GM12878 (cell line): ENCODE data around the gene PRRX2.

Source experiments
- CREM ChIP-seq: IDR thresholded peaks from 2 replicates; pipeline ENCODE4 v1.6.1; 2014; ENCODE audit warnings: antibody characterized with exemption, low read depth
- CTCF ChIP-seq, 3 experiments: IDR thresholded peaks in 2 of 3; conservative IDR thresholded peaks in 1 of 3; 2 replicates each; pipeline ENCODE4 v1.5.1; 2011; ENCODE audit warnings: low read depth in 3 of 3, low read length in 3 of 3, mild to moderate bottlenecking in 3 of 3, control low read depth in 2 of 3, moderate library complexity in 2 of 3, inconsistent platforms in 1 of 3, mixed read lengths in 1 of 3; ENCODE audit not compliant: control insufficient read depth in 2 of 3, insufficient read depth in 1 of 3; ENCODE audit errors: extremely low read depth in 1 of 3
- GABPA ChIP-seq: IDR thresholded peaks from 2 replicates; pipeline ENCODE4 v1.6.1; 2014; ENCODE audit warnings: antibody characterized with exemption, low read depth, mild to moderate bottlenecking, inconsistent platforms
- KLF5 ChIP-seq: fragments of 450-650 bp; IDR thresholded peaks from 2 replicates; pipeline ENCODE4 v1.6.1; 2014; ENCODE audit warnings: mild to moderate bottlenecking; ENCODE audit not compliant: partially characterized antibody
- MAX ChIP-seq: IDR thresholded peaks from 2 replicates; pipeline ENCODE4 v1.6.1; 2012; ENCODE audit warnings: low read depth, low read length, improper control_type of control experiment
- NFYB ChIP-seq: IDR thresholded peaks from 2 replicates; pipeline ENCODE4 v1.6.1; 2011; ENCODE audit warnings: low read depth, mild to moderate bottlenecking, low read length, improper control_type of control experiment, moderate library complexity; ENCODE audit not compliant: insufficient read depth
- POLR2A ChIP-seq: IDR thresholded peaks from 2 replicates; pipeline ENCODE4 v1.6.1; 2011; ENCODE audit warnings: low read depth, mild to moderate bottlenecking, low read length
- RAD21 ChIP-seq: IDR thresholded peaks from 2 replicates; pipeline ENCODE4 v1.6.1; 2011; ENCODE audit warnings: mild to moderate bottlenecking, low read depth, low read length, moderate library complexity; ENCODE audit not compliant: insufficient read depth
- SIN3A ChIP-seq: IDR thresholded peaks from 2 replicates; pipeline ENCODE4 v1.6.1; 2012; ENCODE audit warnings: low read depth, low read length, improper control_type of control experiment
- SMARCA5 ChIP-seq: fragments of 450-650 bp; IDR thresholded peaks from 2 replicates; pipeline ENCODE4 v1.6.1; 2017; ENCODE audit warnings: mild to moderate bottlenecking
- SMC3 ChIP-seq: IDR thresholded peaks from 2 replicates; pipeline ENCODE4 v1.6.1; 2011; ENCODE audit warnings: low read length, improper control_type of control experiment, borderline replicate concordance
- SUZ12 ChIP-seq: fragments of 200-600 bp; sonication (generic); IDR thresholded peaks from one replicate; pipeline ENCODE4 v1.6.1; 2018; ENCODE audit warnings: antibody characterized with exemption, mild to moderate bottlenecking; ENCODE audit not compliant: unreplicated experiment
- USF1 ChIP-seq: IDR thresholded peaks from 2 replicates; pipeline ENCODE4 v1.6.1; 2011; ENCODE audit warnings: borderline replicate concordance, low read depth, mild to moderate bottlenecking, moderate library complexity, mixed read lengths, low read length; ENCODE audit not compliant: insufficient read depth; ENCODE audit errors: extremely low read length
- ZNF274 ChIP-seq: IDR thresholded peaks from one replicate; pipeline ENCODE4 v1.8.0; 2011; ENCODE audit not compliant: insufficient read length, insufficient read depth

GRCh38 chr9:129704807-129705206 lies 39.4 kb downstream of the PRRX2 start:
- TF ChIP-seq SUZ12 (no peak), SMARCA5 (no peak), USF1 (no peak), GABPA (no peak), POLR2A (no peak), CREM (no peak), CTCF (IDR thresholded peaks at IDR 0.05 in 2 of 3, conservative IDR thresholded peaks at IDR 0.05 in 1 of 3; ENCODE audit: control insufficient read depth in 2 of 3, extremely low read depth in 1 of 3, insufficient read depth in 1 of 3, low read depth in 3 of 3, low read length in 3 of 3) (no peak), SMC3 (no peak), KLF5 (no peak), MAX (no peak), SIN3A (no peak), ZNF274 (no peak), NFYB (no peak), RAD21 (no peak)
